Colon (tissue), 2 donors: ENCODE measurements around the gene BEST2.

ENCODE experiments used
- FAIRE-seq: peaks from 2 replicates; lab custom pipeline; 2012; peaks lifted over from hg19 to GRCh38; lab: Jason Lieb, UNC
- donor health status: control.
- donor health status: control.

The BEST2 gene

DNA sequence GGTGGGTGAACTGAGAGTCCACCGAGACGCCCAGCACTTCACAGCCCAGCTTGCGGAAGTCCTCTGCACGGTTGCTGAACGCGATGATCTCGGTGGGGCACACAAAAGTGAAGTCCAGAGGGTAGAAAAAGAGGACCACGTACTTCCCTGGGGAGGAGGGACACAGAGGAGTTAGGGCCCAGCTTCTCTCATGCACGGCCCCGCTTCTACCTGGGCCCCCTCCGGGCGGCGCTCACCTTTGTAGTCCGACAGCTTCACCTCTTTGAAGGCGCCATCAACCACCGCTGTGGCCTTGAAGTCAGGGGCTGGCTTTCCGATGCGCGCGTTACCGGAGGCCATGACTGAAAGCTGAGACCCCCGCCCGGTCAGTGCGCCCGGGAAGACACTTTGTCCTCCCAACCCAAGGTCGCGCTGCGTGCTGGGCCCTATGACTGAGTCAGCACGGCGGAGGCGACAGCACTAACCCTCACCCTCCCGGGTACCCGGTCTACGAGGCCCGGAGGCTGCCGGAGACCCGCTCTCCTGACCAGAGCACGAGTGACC lies 49.4 kb downstream of the BEST2 start:
- FAIRE-seq = no peak

- FAIRE-seq = no peak
These were observed 50.1 kb downstream of the BEST2 start, which contains the start of the genes PRDX2 and THSD8 for GRCh38 chr19:12801466-12802266. Gene PRDX2 (minus strand): TSS chr19:12801800. CDS start chr19:12801261, 539 bp downstream. Gene THSD8 (plus strand): TSS chr19:12802069. CDS start chr19:12802072, 3 bp downstream.

GRCh38 chr19:12802267-12803106 lies 50.9 kb downstream of the BEST2 start:
- no peak for FAIRE-seq

DNA sequence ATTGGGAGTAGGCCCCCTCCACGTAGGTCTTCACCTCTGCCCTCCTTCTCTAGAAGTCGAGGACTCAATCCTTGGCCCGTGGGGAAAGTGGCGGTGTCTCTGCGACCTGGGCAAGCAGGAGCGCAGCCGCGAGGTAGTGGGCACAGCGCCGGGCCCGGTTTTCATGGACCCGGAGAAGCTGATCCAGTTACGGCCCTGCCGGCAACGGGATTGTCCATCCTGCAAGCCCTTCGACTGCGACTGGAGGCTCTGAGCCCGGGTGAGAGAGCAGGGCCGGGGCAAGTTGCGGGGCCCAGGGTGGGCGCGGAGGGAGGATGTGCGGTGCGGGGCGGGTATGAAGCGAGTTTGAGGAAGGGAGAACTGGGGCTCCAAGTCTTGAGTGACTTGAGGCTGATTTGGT lies 52.5 kb downstream of the BEST2 start:
- no peak for FAIRE-seq

DNA sequence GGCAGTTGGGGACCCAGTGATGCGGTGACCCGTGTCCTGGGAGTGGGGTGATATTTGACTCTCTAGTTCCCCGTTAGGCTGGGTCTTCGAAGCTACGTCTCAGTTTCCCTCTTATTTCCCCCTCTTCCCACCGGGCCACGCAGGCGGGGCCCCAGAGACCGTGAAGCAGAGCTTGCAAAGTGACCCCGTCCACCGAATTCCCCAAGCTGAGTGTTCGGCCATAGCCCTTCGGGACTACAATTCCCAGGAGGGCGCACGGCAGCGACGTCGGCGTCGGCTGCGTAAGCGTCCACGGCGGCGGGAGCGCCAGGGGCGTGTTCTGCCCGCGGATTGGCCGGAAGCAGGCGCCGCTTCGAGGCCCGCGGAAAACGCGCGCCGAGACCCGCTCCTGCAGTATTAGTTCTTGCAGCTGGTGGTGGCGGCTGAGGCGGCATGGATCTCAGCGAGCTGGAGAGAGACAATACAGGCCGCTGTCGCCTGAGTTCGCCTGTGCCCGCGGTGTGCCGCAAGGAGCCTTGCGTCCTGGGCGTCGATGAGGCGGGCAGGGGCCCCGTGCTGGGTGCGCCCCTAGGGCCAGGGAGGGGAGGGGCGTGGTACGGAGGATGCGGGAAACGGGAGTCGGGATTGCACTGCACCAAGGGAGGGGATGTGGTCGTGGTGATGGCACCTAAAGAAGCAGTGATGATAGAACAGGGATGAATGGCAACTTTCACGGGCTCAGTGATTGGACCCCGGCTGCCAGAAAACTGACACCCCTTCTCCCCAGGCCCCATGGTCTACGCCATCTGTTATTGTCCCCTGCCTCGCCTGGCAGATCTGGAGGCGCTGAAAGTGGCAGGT lies 54.9 kb downstream of the BEST2 start, which contains the start of gene RNASEH2A:
TSS of gene RNASEH2A (plus strand) at position 343 of the 840 bp plus-strand sequence. CDS start at position 433, 90 bp downstream.
- no peak for FAIRE-seq
